CD4-positive, alpha-beta T cell treated with Interleukin-12 subunit alpha and Interleukin-12 subunit beta, for 1 hour (primary cell): ENCODE data around the gene XYLT1.

ENCODE experiments used
- DNase-seq: peaks from one replicate; pipeline ENCODE4 v3.0.0-alpha.2; 2020

XYLT1 gene

DNA sequence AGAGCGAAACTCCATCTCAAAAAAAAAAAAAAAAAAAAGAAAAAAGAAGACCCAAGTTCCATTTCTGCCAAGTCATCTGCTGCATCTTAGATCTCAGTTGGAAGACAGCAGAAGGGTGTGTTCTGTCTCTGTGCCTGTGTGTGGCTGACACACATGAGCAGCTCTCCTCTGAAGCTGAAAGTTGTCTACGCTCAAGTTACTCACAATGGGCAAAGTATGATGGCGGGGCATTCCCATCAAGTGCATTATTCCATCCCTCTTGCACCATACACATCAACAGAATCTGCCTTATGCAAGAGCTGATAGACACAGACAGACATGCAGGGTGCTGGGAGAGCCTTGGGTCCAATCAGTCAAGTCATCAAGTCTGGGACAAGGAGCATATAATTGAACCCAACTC lies 402.2 kb downstream of the XYLT1 start:
- DNase-seq: no peak

GRCh38 chr16:17067882-17068281 lies 402.9 kb downstream of the XYLT1 start:
- DNase-seq: no peak

GRCh38 chr16:17063201-17064139 lies 407.3 kb downstream of the XYLT1 start:
- no peak for DNase-seq

DNA sequence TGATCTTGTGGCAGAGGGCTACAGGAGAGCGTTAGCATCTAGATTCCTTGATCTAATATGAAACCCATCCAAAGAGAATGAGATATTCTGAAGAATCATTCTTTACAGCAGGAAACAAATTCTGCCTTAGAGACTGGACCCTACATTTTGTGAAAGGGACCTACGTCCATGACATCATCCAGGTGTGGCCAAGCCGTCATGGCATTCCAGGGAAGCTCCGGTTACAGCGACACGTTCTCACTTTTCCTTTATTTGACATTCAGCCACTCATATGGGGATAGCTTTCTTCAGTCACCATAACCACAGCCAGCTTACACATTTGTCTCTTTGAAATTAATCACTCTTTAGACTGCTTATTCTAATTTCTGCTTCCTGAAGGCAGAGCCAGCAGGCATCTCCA lies 408.1 kb downstream of the XYLT1 start:
- no peak for DNase-seq

DNA sequence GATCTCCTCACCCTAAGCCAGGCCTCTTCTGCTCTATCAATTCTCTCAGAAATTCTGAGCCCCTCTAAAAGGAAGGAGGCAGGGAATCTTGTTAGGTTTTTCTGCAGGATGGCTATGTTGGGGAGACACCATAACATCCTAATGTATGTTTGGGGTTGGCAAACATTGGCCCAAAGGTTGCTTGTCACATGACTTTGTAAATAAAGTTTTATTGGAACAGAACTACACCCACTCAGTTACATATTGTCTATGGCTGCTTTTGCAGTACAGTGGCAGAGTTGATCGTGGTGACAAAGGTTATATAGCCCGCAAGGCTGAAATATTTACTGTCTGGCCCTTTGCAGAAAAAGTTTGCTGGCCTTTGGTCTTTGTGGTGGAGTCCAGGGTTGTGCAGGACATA lies 409.4 kb downstream of the XYLT1 start:
- DNase-seq: no peak

DNA sequence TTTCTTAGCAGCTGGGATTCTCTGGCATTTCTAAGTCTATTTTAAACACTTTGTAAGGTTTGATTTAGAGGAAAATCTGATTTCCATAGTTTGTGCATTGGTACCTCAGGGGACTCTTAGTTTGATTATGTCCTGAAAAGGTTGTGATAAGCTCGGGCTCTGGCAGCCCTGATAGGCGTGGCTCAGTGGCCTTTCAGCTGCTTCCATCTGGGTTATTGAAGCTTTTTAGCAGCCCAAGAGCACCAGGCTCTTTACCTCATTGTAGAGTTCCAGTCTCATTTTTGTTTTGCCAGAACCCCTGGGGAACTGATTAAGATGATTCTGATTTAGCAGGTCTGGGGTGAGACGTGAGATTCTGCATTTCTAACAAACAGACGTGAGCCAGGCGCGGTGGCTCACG lies 412.3 kb downstream of the XYLT1 start:
- no peak for DNase-seq

- no peak for DNase-seq
Observed at GRCh38 chr16:17056666-17057065, 414.1 kb downstream of the XYLT1 start.

DNA sequence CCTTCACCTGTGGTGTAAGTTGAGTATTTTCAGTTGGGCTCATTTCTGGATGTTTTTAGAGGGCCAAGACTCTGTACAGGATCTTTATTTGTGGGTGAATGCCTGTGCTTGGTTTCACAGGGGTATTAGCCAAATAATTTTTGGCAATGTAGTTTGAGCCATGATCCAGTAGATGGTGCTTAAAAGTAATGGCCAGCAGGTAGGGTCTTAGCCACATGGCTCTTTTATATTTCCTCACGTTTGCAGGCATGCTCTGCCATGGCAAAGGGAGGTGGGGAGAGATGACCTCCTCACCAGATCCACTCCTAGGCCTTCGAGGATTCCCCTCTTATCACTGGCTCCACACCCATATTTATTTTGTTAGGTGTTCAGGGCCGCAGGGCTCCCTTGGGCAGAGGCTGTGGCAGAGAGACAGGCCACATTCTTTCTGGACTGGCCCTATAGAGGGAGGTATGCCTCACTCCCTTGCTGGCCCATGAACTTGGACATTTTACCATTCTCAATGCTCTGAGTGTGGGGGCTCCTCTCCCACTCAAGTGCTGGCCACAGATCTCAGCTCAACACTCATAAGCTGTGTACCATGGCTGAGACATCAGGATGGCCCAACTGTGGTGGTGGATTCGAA lies 417.1 kb downstream of the XYLT1 start:
- DNase-seq: no peak
